SK-N-SH treated with all-trans-retinoic acid at 6 μM for 48 hours (cell line): ENCODE data around the gene CNTN1.

Source experiments
- ATAC-seq: fragments of 200-7000 bp; cut with Tn5 transposase; 3 replicates; pipeline ENCODE4 v1.9.1; 2020; ENCODE audit warnings: mild to moderate bottlenecking, moderate library complexity
- ARNTL ChIP-seq: fragments of 450-650 bp; formaldehyde crosslinking; IDR thresholded peaks from 2 replicates; pipeline ENCODE4 v1.5.0; 2020; ENCODE audit warnings: low read depth, mild to moderate bottlenecking, moderate library complexity, borderline replicate concordance
- BACH2 ChIP-seq: fragments of 250-450 bp; sonication (Bioruptor Pico); IDR thresholded peaks from 2 replicates; pipeline ENCODE4 v1.9.0; 2021; ENCODE audit warnings: mild to moderate bottlenecking, borderline replicate concordance
- CSDC2 ChIP-seq: fragments of 250-450 bp; sonication (Bioruptor Pico); IDR thresholded peaks from 2 replicates; pipeline ENCODE4 v1.5.0; 2020; ENCODE audit warnings: mild to moderate bottlenecking, moderate library complexity
- ESRRG ChIP-seq: fragments of 250-450 bp; sonication (Bioruptor Pico); IDR thresholded peaks from 2 replicates; pipeline ENCODE4 v1.6.1; 2021; ENCODE audit warnings: mild to moderate bottlenecking
- GLIS3 ChIP-seq: fragments of 250-450 bp; sonication (Bioruptor Pico); IDR thresholded peaks from 2 replicates; pipeline ENCODE4 v1.5.0; 2020; ENCODE audit warnings: mild to moderate bottlenecking, moderate library complexity
- ISL1 ChIP-seq: fragments of 250-450 bp; sonication (Bioruptor Pico); IDR thresholded peaks from 2 replicates; pipeline ENCODE4 v2.1.2; 2022; ENCODE audit warnings: mild to moderate bottlenecking, moderate library complexity
- OSR1 ChIP-seq: fragments of 250-450 bp; sonication (Bioruptor Pico); IDR thresholded peaks from 2 replicates; pipeline ENCODE4 v1.8.0; 2022; ENCODE audit warnings: moderate library complexity, mild to moderate bottlenecking, inconsistent platforms
- PPARA ChIP-seq: fragments of 250-450 bp; sonication (Bioruptor Pico); IDR thresholded peaks from 2 replicates; pipeline ENCODE4 v1.5.0; 2020; ENCODE audit warnings: mild to moderate bottlenecking, borderline replicate concordance
- RARB ChIP-seq: fragments of 250-450 bp; sonication (Bioruptor Pico); IDR thresholded peaks from 2 replicates; pipeline ENCODE4 v1.8.0; 2021; ENCODE audit warnings: mild to moderate bottlenecking, moderate library complexity
- SNAI2 ChIP-seq: fragments of 250-450 bp; sonication (Bioruptor Pico); IDR thresholded peaks from 2 replicates; pipeline ENCODE4 v1.5.0; 2020; ENCODE audit warnings: mild to moderate bottlenecking, moderate library complexity
- TOX ChIP-seq: fragments of 250-450 bp; sonication (Bioruptor Pico); IDR thresholded peaks from 2 replicates; pipeline ENCODE4 v1.8.0; 2021; ENCODE audit warnings: mild to moderate bottlenecking, moderate library complexity, borderline replicate concordance
- ZC3H10 ChIP-seq: fragments of 250-450 bp; sonication (Bioruptor Pico); IDR thresholded peaks from 2 replicates; pipeline ENCODE4 v1.5.1; 2021; ENCODE audit warnings: mild to moderate bottlenecking, moderate library complexity
- ZFP3 ChIP-seq: fragments of 250-450 bp; sonication (Bioruptor Pico); IDR thresholded peaks from 2 replicates; pipeline ENCODE4 v1.5.0; 2020; ENCODE audit warnings: mild to moderate bottlenecking, moderate library complexity
- ZFP30 ChIP-seq: fragments of 450-650 bp; formaldehyde crosslinking; IDR thresholded peaks from 2 replicates; pipeline ENCODE4 v1.5.0; 2022; ENCODE audit warnings: mild to moderate bottlenecking, moderate library complexity
- ZNF565 ChIP-seq: fragments of 450-650 bp; formaldehyde crosslinking; conservative IDR thresholded peaks from 2 replicates; pipeline ENCODE4 v1.5.0; 2020; ENCODE audit warnings: low read depth, mild to moderate bottlenecking, moderate library complexity
- ZNF70 ChIP-seq: fragments of 450-650 bp; formaldehyde crosslinking; IDR thresholded peaks from 2 replicates; pipeline ENCODE4 v1.5.0; 2020; ENCODE audit warnings: mild to moderate bottlenecking, moderate library complexity
- ZNF8 ChIP-seq: fragments of 450-650 bp; formaldehyde crosslinking; IDR thresholded peaks from 2 replicates; pipeline ENCODE4 v1.5.0; 2020; ENCODE audit warnings: mild to moderate bottlenecking, moderate library complexity
- TF ChIP-seq, protein P1 (sequence below): fragments of 250-450 bp; sonication (Bioruptor Pico); IDR thresholded peaks from 2 replicates; pipeline ENCODE4 v1.8.0; 2020; ENCODE audit warnings: mild to moderate bottlenecking, moderate library complexity, borderline replicate concordance
- TF ChIP-seq, protein P2 (sequence below): fragments of 250-450 bp; sonication (Bioruptor Pico); IDR thresholded peaks from 2 replicates; pipeline ENCODE4 v1.5.1; 2020; ENCODE audit warnings: low read depth, mild to moderate bottlenecking, moderate library complexity
- TF ChIP-seq, protein P3 (sequence below): fragments of 250-450 bp; sonication (Bioruptor Pico); IDR thresholded peaks from 2 replicates; pipeline ENCODE4 v1.5.1; 2021; ENCODE audit warnings: mild to moderate bottlenecking, moderate library complexity

CNTN1 gene

DNA sequence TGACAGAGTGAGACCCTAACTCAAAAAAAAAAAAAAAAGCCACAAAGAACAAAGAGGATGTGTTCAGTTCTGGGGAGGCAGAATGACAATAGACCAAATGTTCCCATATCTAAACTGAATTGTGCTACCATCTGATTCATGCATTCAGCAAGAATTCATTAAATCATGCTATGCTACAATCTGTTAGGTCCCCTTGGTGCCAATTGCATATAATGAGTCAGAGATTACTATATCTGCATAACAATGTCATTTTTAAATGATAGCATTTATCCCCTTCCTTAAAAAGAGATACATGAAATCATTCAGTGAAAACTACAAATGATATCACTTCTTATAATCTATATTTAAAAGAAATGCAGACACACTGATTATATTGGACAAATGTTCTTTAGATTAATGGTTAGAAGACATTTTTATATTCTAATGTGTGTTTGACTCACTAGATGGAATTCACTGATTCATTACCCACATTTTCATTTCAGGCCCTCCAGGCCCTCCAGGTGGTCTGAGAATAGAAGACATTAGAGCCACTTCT lies 288.3 kb downstream of the CNTN1 start:
- TF ChIP-seq ISL1 (CRISPR knock-in tag) (peak; percentile 63), RARB (CRISPR knock-in tag) (no peak), ZNF565 (no peak)
- ATAC-seq = no peak

DNA sequence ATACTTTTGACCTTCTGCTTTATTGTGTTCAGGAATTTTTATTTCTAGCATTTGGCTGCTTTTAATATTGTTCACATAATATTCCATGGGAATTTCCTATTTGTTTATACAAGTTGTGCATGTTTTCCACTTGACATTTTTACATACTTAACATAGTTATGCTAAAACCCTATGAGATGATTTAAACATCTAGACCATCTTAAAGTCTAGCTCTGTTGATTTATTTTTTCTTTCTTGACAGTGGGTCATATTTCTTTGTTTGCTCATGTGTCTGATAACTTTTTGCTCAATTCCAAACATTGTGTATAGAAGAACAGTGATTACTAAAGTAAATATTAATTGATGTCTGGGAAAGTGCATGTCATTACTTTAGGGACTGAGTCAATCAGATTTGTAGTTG lies 293.8 kb downstream of the CNTN1 start:
- TF ChIP-seq OSR1 (no peak), ESRRG (CRISPR knock-in tag) (no peak)
- ATAC-seq = no peak

DNA sequence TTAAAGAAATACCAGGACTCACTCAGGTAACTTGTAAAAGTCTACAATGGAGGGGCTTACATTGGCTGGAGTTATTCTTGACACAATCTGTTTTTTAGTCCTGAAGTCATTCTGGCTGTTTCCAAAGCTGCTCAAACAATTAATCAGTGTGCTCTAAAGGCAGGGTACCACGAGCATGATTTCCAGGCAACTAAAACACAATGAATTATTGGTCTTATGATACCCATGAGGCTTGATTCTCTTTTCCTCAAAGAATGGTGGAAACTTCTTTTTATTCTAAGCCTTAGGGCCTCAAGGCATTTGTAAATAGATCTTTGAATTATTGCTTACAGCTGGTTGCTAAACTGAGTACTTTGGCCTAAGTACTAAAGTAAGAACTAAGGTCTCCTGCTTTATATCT lies 296.1 kb downstream of the CNTN1 start:
- TF ChIP-seq PPARA (CRISPR knock-in tag) = no peak
- TF ChIP-seq ZNF8 = no peak
- ATAC-seq = no peak

DNA sequence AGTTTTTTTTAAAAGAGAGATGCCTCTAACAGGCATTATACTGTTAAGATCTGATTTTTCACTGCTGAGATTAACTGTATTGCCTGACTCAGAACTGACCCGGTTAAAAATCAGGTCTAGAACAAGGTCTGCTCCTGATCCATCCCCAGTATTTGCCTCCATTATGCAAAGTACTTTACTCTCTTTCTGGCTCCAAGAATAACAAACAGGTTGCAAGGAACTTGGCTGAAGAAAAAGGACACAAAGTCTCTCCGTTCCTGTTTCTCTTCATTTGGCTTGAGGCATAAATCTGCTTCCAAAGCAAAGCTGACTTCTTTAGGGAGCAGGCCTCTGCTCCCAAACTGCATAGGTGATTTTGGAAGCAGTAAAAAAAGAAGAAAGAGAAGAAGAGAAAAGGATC lies 296.6 kb downstream of the CNTN1 start:
- TF ChIP-seq OSR1 = no peak
- TF ChIP-seq ZNF70 (CRISPR knock-in tag) = no peak
- TF ChIP-seq TOX (CRISPR knock-in tag) = no peak
- TF ChIP-seq ARNTL = no peak
- TF ChIP-seq RARB (CRISPR knock-in tag) = no peak
- TF ChIP-seq GLIS3 (CRISPR knock-in tag) = no peak
- TF ChIP-seq ZFP30 (CRISPR knock-in tag) = no peak
- TF ChIP-seq, protein P1, sequence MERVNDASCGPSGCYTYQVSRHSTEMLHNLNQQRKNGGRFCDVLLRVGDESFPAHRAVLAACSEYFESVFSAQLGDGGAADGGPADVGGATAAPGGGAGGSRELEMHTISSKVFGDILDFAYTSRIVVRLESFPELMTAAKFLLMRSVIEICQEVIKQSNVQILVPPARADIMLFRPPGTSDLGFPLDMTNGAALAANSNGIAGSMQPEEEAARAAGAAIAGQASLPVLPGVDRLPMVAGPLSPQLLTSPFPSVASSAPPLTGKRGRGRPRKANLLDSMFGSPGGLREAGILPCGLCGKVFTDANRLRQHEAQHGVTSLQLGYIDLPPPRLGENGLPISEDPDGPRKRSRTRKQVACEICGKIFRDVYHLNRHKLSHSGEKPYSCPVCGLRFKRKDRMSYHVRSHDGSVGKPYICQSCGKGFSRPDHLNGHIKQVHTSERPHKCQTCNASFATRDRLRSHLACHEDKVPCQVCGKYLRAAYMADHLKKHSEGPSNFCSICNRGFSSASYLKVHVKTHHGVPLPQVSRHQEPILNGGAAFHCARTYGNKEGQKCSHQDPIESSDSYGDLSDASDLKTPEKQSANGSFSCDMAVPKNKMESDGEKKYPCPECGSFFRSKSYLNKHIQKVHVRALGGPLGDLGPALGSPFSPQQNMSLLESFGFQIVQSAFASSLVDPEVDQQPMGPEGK = no peak
- TF ChIP-seq ZFP3 (CRISPR knock-in tag) = no peak
- no peak for TF ChIP-seq ZNF565
- no peak for TF ChIP-seq SNAI2 (CRISPR knock-in tag)
- TF ChIP-seq, protein P2, sequence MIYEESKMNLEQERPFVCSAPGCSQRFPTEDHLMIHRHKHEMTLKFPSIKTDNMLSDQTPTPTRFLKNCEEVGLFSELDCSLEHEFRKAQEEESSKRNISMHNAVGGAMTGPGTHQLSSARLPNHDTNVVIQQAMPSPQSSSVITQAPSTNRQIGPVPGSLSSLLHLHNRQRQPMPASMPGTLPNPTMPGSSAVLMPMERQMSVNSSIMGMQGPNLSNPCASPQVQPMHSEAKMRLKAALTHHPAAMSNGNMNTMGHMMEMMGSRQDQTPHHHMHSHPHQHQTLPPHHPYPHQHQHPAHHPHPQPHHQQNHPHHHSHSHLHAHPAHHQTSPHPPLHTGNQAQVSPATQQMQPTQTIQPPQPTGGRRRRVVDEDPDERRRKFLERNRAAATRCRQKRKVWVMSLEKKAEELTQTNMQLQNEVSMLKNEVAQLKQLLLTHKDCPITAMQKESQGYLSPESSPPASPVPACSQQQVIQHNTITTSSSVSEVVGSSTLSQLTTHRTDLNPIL (CRISPR knock-in tag) = no peak
- TF ChIP-seq ZNF8 = no peak
- TF ChIP-seq, all 23 proteins: peak for 0
- no peak for ATAC-seq

DNA sequence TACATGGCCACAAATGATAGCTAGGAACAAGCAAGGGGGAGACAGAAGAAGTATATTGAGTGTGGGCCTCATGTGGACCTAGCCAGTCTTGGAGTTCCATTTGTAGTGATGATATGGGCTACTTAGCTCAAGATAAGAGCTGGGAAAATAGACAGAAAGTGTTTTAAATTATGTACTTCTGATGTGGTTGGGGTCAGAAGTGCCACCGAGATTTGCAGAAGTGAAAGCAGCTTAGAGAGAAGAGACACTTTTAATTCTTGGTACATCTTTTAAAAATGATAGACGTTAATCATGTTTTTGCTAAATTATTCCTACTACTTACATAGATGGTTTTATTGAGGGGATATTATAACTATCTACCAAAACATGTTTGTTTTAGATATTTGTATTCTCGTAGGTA lies 297.5 kb downstream of the CNTN1 start:
- TF ChIP-seq ZC3H10 = no peak
- TF ChIP-seq CSDC2 = no peak
- no peak for TF ChIP-seq BACH2 (CRISPR knock-in tag)
- ATAC-seq = no peak

DNA sequence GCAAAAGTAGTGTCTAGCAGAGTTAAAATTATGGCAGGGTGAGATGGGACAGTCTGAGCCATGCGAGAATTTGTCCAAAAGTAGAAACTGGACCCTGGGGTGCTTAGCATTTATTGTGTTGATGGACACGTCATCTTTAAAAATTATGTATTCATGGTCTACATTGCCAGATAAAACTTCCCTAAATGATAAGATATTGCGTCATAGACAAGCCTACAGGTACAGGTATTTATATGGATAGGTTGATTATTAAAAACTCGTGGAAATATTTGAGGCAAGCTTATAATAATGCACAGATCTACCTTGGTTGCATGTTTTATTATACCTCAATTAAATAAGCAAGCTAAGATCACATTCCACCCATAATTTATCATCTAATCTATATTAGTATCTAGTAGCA lies 299.9 kb downstream of the CNTN1 start:
- no peak for ATAC-seq
- no peak for TF ChIP-seq OSR1
- TF ChIP-seq, protein P2 (CRISPR knock-in tag) = no peak
- no peak for TF ChIP-seq CSDC2
- TF ChIP-seq ISL1 (CRISPR knock-in tag) = no peak
- no peak for TF ChIP-seq ZC3H10

DNA sequence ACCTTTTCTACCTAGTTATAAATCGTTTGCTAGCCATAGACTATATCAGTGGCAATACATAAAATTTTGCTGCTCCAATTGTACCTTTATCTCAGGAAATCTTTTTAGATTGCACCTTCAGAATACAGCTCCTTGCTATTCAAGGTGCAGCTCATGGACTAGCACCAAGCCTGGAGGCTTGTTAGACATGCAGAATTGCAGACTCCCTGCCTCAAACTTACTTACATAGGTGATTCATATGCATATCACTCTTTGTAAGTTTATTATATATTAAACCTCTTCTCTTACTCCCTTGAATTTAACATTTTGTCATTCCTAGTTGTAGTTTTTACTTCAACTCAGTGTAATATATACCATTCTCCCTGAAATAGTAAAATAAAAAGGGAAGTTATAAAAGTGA lies 300.4 kb downstream of the CNTN1 start:
- TF ChIP-seq, protein P3, sequence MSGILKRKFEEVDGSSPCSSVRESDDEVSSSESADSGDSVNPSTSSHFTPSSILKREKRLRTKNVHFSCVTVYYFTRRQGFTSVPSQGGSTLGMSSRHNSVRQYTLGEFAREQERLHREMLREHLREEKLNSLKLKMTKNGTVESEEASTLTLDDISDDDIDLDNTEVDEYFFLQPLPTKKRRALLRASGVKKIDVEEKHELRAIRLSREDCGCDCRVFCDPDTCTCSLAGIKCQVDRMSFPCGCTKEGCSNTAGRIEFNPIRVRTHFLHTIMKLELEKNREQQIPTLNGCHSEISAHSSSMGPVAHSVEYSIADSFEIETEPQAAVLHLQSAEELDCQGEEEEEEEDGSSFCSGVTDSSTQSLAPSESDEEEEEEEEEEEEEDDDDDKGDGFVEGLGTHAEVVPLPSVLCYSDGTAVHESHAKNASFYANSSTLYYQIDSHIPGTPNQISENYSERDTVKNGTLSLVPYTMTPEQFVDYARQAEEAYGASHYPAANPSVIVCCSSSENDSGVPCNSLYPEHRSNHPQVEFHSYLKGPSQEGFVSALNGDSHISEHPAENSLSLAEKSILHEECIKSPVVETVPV (CRISPR knock-in tag) = no peak
- TF ChIP-seq ZC3H10 (no peak), GLIS3 (CRISPR knock-in tag) (no peak)
- TF ChIP-seq, protein P2 (CRISPR knock-in tag) = no peak
- no peak for ATAC-seq
